Occipital lobe (tissue), 2 donors: ENCODE data around the gene TULP3. TPM values are rescaled to one million over a fixed set of nuclear protein-coding genes. Genes with fewer than 3 reads are reported as not detected.

Experiments used
- DNase-seq: peaks from one replicate; lab custom pipeline; 2025; lab: John Stamatoyannopoulos, UW
- total RNA-seq: library from RNA; depleted of rRNA; stranded (reverse); fragments of >200 nt; gene quantifications from one replicate; pipeline ENCODE4 v1.2.3, GENCODE V29; 2014

Gene TULP3
- total RNA-seq, 1 donor from 2014 or later = 9.7 TPM

DNA sequence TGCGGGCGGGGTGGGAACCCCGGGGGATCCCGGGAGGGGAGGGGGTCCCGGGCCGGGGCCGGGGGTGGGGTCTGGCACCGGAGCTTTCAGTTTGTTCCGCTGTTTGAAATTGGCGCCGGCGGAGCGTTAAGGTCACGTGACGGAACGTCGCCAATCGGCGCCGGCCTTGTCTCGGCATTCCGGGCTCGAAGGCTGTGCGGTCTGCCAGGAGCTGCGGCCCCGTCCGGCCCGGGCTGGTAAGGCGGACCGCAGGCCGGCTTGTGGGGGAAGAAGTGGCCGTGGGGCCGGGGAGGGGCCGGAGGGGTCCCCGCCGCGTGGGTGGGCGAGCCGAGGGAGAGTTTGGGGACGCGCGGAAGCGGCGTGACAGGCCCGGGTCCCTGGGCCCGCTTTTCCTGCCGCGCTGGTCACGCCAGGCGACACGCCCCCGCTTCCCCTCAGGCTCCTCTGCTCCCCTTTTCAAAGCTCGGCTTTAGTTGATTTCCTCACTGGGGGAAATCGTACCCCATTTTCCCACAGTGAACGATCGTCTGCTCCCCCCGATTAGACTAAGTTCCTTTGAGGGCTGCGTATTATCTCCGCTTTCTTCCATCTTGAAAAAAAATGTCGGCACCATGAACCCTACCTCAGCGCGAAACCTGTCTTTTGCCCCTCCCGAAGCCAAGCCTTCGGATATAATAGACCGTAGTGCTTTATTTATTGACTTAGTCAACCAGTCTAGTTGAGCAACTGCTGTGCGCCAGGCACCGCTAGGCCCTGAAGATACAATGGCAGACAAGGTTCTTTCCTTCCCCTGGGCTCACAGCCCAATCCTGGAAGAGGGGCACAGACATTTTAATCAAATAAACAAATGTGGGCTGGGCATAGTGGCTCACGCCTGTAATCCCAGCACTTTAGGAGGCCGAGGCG lies 13.4 kb upstream of the TULP3 start, which contains the start of the genes FOXM1 and RHNO1:
Gene FOXM1, minus strand, starts transcription at position 128 of the 906 bp plus-strand sequence. CDS start 2,696 bp downstream, outside the sequence.
Gene RHNO1, plus strand, starts transcription at position 177 of the 906 bp plus-strand sequence. CDS start 8,144 bp downstream, outside the sequence.
- DNase-seq = peak; percentile 83

DNA sequence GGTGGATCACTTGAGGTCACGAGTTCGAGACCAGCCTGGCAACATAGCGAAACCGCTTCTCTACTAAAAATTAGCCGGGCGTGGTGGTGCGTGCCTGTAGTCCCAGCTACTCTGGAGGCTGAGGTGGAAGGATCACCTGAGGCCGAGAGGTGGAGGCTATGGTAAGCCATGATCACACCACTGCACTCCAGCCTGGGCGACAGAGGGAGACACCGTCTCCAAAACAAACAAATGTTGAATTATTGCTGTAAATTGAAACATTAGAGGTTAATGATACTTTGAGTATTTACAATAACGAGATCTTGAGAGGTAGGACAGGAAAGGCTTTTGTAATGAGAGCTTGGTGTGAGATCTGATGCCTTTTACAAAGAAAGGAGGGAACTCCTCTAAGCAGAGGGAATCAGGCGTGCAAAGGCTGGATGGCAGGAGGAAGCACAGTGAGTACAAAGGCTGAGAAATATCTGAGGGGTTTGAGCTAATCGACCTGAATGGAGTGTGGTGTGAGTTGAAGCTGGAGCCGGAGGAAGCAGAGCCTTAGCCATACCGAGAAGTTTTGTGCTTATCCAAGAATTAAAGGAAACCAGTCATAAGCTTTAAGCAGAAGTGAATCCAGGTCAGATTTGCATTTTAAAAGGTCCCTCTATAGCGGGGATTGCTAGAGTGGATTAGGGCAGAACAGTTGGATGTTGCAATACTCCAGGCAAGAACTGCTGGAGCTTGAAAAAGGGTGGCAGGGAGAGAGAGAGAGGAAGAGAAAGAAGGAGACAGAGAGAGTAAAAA lies 12.5 kb upstream of the TULP3 start:
- no peak for DNase-seq

DNA sequence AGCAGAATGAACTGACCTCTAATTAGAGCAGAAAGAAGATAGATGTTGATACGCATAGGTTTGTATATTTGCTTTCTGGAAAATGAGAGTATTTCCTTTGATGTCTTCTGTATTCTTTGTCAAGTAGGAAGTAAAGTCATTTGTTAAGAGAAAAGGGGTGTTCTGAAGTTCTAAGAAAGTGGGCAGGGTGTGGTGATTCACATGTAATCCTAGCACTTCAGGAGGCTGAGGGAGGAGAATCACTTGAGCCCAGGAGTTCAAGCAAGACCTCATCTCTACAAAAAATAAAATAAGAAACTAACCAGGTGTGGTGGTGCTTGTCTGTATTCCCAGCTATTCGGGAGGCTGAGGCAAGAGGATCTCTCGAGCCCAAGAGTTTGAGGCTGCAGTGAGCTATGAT lies 10.8 kb upstream of the TULP3 start:
- no peak for DNase-seq

- no peak for DNase-seq
Measured at GRCh38 chr12:2884810-2885209, 5.9 kb upstream of the TULP3 start.

- no peak for DNase-seq
Measured at GRCh38 chr12:2886768-2887450, 3.8 kb upstream of the TULP3 start.

- DNase-seq = no peak
Measured at GRCh38 chr12:2890001-2890387, 697 bp upstream of the TULP3 start.

GRCh38 chr12:2891240-2892053 lies 756 bp downstream of the TULP3 start:
- no peak for DNase-seq

DNA sequence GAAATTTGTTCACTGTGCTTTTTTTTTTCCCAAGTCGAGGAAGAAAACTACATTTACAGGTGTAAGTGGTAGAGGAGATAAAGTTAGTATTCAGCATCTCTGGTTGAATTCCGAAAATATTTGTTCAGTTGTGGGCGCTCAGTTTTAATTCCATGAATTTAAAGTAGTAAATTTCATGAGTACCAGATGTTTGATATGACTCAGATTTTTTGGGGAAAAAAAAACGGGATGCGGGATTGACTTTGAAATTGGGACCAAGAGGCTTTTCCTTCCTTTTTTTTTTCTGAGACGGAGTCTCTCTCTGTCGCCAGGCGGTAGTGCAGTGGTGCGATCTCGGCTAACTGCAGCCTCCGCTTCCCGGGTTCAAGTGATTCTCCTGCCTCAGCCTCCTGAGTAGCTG lies 1.6 kb downstream of the TULP3 start:
- no peak for DNase-seq

DNA sequence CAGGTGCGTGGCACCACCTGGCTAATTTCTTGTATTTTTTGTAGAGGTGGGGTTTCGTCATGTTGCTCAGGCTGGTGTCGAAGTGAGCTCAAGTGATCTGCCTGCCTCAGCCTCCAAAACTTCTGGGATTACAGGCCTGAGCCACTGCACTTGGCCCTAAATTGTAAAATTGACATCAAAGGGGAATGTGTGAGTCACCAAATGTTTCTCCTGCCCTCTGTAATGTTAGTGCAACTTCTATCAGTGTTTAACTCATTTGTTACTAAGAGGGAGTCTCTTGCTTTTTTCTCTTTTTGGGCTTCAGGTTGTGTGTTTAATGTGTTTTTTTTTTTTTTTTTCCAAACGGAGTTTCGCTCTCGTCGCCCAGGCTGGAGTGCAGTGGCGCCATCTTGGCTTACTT lies 2.3 kb downstream of the TULP3 start:
- DNase-seq = no peak

- no peak for DNase-seq
Measured at GRCh38 chr12:2895051-2895451, 4.4 kb downstream of the TULP3 start.

GRCh38 chr12:2895511-2895910 lies 4.8 kb downstream of the TULP3 start:
- no peak for DNase-seq

- no peak for DNase-seq
Measured at GRCh38 chr12:2897418-2897817, 6.7 kb downstream of the TULP3 start.

GRCh38 chr12:2900642-2901041 lies 10.0 kb downstream of the TULP3 start:
- DNase-seq = no peak

DNA sequence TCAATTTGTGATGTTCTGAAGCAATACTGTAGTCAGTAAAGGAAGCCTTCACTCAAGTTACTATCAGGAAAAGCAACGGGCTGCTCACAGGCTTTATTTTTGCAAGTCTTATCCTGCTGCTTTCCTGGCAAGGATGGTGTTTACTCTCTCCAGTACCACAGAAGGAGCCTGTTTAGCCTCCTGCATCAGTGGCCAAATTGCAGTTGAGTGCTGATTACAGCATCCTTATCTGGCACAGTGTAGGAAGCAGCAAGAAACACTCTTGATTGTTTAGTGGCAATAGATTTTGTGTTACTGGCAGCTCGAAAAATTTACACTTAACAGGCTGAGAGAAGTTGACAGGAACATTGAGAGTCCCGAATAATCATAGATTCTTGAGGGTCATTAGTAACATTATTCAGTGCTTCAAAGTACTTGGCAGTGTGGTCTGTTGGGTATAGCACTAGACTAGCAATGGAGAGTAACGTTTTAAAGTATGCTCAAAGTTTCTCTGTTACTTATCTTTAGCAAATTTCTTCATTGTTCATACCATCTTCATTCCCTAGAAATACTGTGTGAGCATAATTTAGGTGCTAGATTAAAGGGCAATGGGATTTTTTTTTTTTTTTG lies 11.7 kb downstream of the TULP3 start:
- DNase-seq = peak; percentile 46

DNA sequence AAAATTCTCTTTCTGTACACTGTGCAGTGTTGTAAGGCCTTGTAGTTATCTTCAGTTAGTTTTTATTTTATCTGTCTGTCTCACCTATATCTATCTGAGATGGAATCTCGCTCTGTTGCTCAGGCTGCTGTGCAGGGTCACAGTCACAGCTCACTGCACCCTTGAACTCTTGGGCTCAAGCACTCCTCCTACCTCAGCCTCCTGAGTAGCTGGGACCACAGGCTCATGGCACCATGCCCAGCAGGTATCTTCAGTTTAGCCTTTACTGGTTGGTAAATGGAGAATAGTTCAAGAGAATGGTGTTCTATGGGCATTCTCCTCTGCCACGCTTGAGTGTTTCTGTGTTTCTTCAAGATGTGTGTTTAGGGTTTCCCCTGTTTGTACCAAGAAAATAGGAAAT lies 13.6 kb downstream of the TULP3 start:
- DNase-seq = no peak

DNA sequence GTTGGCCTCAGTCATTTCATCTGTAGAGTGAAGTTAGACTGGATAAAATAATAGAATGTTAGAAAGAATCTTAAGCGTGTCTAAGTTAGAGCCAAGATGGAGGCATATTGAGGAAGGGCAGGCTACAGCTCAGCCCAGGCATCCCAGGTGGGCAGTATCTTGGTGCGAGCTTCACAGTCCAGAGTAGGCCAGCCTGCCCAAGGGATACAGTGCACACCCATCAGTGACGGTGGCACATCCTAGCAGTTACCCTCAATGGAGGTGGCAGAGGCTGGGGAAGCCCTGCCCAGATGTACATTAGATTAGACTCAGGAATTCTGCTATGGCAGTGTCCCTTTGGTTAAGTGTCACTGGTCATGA lies 21.5 kb downstream of the TULP3 start:
- no peak for DNase-seq

DNA sequence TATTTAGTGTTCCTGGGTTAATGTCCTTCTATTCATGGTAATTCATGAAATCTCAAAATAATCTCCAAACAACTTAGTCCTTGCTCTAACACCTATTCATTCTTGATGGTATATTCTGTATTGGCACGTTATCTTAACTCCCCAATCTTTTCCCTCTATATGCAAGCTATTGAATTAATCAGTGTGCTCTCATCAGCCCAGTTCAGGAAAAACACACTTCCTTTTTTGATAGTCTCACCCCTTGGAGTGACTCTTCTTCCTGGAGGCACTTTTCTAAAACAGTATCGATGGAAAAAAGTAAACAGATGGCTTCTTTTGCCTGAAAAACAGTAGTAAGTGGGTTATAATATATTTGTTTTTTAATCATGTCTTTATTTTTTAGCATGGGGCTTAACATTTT lies 28.6 kb downstream of the TULP3 start:
- DNase-seq = no peak

DNA sequence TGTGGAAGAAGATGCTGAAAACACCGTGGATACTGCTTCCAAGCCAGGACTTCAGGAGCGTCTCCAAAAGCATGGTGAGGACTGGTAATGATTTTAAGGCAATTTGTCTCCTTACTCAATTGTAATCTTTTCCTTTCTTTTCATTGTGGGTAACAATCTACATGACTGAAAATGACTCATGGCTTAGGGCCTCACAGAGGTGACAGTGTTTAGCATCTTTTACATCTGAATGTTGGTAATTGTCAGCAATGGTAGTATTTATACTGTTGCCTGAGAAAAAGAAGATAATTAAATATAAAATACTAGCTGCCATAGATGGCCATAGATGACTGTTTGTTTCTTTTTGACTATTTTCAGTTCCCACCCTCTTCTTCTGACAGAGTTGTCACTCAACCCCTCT lies 31.6 kb downstream of the TULP3 start:
- DNase-seq = no peak

DNA sequence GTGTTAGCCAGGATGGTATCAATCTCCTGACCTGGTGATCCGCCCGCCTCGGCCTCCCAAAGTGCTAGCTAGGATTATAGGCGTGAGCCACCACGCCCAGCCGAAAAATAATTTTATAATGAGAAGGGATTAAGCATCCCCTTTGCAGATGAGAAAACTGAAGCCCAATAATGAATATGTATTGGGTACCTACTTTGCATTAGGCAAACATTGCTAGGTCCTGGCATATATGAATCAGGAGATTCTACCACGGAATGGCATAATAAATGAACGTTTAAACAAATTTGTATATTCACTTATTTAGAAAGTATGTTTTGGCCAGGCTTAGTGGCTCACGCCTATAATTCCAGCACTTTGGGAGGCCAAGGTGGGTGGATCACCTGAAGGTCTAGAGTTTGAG lies 32.4 kb downstream of the TULP3 start:
- DNase-seq = no peak

GRCh38 chr12:2924019-2924418 lies 33.3 kb downstream of the TULP3 start:
- DNase-seq = no peak
